C1 segment of cervical spinal cord (tissue), 14 donors: ENCODE results near the gene SLC13A5.
"Not testable (repeated sequence)": the region's sequence is repeated elsewhere in the genome, so short reads cannot be mapped to it uniquely, and the experiment has no call there.

Source experiments
- DNase-seq, 14 donors: peaks; one replicate each; lab custom pipeline; 2025; lab: John Stamatoyannopoulos, UW

The SLC13A5 gene

GRCh38 chr17:6661464-6661848 is 51.7 kb downstream of the SLC13A5 start:
- DNase-seq, result no peak

GRCh38 chr17:6660805-6661463 is 52.2 kb downstream of the SLC13A5 start:
- DNase-seq, result peak in 5 of 14 donors; percentile 2 to 27 (median 14)

GRCh38 chr17:6660101-6660500 is 53.1 kb downstream of the SLC13A5 start:
- peak in 1 of 14 donors; percentile 5 for DNase-seq

DNA sequence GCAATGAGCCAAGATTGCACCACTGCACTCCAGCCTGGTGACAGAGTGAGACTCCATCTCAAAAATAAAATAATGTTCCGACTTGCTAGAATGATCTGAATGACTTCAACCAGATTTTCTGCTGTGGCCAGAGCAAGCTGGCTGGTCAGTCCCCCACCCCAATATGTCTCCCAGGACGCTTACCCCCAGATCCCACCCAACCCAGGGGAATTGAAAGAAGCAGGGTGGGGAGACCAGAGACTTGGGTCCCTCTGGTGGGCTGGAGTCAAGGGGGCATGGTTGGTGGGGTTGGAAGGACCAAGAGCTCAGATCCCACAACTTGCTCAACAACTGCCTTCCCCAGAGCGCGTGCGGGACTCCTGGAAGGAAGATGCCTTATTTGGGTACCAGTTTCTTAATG is 54.8 kb downstream of the SLC13A5 start:
- DNase-seq, result not testable (repeated sequence)

GRCh38 chr17:6657633-6658287 is 55.4 kb downstream of the SLC13A5 start:
- no peak for DNase-seq

- DNase-seq, result not testable (repeated sequence)
These were observed 56.2 kb downstream of the SLC13A5 start for GRCh38 chr17:6656797-6657632.

DNA sequence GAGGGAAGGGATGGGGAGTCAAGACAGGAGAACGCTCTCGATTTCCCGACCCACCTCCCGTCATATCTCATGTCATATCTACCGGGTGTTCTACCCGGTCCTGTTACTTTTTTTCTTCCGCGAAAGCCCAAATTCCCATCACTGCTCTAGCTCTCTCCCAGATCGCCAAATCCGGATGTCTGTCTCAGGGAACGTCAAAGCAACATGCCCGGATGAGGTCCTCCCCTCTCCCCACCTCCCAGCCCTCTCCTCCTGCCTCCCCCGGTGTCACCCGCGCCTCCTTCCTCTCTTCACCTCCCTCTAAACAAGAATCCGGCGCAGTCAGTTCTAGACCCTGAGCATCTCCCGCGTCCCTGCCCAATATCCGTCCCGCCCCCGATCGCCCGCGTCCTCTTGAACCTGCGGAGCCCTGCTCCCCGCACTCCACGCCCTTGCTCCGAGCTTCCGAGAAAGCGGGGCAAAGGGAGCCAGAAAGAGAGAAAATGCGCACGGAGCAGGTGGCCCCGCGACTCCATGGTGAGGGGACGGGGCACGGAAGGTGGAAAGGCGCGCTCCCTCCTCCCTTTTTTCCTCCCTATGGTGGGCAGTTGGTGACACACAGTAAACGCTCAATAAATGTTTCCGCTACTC is 57.3 kb downstream of the SLC13A5 start:
- not testable (repeated sequence) for DNase-seq

DNA sequence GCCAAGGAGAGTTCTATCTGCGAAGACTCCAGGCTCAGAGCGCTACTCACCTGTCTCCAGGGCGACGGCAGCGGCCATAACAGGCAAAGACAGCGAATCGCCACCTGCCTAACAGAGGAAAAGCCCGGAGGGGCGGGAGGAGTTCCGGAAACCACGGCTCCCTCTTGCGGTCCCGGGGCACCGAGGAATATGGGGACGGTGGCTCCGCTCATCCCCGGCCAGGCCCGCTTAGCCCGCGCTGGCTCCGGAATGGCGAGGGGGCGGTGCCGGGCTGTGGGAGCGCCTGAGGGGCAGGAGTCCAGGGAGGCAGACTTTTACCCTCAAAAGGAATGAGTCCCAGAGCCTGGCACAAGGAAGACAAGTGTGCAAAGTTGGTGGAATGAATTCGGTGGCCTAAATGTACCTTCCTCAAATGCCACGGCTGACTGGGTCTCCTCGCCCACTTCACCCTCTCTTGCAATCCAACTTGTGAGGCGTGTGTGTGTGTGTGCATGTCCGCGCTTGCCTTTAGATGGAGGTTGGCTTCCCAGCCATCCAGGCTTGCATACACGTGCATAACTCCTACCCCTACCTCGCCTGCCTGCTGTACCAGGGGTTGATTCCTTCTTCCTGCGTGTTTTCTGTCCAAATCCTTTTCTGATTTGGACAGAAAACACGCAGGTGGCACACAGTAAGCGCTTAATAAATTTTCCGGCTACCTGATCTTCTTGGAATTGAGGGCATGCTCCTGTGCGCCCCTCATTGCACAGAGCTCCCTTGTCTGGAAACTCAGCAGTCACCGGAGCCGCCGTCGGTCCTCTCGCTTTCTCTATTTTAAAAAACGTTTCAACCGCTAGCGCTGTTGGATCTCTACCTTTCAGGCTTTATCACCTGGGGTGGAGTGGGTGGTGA is 58.1 kb downstream of the SLC13A5 start:
- peak in 2 of 14 donors; percentile 9 to 16 for DNase-seq

DNA sequence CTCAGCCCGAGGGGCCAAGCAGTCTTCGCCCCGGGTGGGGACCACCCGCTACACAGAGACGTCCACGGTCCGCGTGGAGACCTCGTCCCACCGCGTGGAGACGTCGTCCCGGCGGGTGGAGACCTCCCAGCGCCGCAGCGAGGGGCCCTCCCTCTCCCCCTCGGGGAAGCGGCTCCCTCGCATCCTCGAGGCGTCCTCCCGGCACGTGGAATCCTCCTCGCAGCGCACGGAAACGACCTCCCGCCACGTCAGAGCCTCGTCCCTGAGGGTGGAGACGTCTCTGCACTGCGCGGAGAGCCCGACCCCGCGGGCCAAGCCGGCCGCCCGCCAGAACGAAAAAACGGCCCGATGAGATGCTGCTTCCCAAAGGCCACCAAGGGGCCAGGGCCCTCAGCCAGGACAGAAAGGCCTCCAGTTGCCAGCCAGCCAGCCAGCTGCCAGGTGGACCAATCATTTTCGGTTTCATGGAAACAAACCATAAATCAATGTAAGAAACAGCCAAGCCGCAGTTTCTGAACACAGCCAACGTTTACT is 61.2 kb downstream of the SLC13A5 start:
- peak in 6 of 14 donors; percentile 24 to 56 (median 51) for DNase-seq

DNA sequence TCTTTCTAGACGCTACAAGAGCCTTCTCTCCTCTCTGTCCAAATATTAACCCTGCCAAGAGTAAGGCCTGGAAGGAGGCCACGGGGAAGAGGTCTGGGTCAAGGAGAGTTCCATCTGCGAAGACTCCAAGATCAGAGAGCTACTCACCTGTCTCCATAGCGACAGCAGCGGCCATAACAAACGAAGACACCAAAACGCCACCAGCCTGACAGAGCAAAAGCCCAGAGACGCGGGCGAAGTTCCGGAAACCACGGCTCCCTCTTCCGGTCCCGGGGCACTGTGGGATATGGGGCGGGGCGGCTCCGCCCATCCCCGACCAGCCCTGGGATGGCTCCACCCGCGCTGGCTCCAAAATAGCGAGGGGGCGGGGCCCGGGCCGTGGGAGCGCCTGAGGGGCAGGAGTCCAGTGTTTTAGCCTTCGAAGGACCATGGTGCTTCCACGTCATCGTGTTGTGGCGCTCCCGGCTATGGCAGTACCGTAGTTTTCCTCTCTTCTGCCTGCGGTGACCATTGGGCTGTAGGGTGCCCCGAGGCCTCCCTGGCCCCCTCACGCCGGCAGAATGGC is 61.7 kb downstream of the SLC13A5 start, which contains the start of the genes C17orf100 and MED31:
TSS of gene C17orf100 (plus strand) at position 409 of the 565 bp plus-strand sequence. CDS start at position 561, 152 bp downstream.
TSS of gene MED31 (minus strand) at position 252 of the 565 bp plus-strand sequence. CDS start at position 175, 77 bp downstream.
- DNase-seq, result peak; percentile 63 to 95 (median 87)

- no peak for DNase-seq
These were observed 65.0 kb downstream of the SLC13A5 start for GRCh38 chr17:6648181-6648580.

- DNase-seq, result no peak
These were observed 69.6 kb downstream of the SLC13A5 start for GRCh38 chr17:6643451-6644125.

DNA sequence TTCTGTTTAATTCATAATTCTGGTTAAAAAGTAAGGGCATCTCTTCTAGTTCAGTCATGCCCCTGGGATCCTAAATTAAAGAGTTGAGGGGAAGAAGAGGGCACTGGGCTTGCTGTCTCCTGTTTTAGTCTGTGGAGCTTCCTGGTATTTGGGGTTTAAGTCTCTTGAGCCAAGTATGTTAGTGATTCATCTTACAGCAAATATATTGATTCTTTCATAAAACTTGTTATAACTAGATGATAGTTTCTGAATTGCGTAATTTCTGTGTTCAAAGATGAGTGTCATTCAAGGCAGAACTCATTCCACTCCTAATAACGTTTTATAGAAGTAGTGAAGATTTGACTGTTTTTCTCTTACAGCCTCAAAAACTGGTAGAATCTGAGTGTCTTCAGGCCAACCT is 70.6 kb downstream of the SLC13A5 start:
- no peak for DNase-seq

DNA sequence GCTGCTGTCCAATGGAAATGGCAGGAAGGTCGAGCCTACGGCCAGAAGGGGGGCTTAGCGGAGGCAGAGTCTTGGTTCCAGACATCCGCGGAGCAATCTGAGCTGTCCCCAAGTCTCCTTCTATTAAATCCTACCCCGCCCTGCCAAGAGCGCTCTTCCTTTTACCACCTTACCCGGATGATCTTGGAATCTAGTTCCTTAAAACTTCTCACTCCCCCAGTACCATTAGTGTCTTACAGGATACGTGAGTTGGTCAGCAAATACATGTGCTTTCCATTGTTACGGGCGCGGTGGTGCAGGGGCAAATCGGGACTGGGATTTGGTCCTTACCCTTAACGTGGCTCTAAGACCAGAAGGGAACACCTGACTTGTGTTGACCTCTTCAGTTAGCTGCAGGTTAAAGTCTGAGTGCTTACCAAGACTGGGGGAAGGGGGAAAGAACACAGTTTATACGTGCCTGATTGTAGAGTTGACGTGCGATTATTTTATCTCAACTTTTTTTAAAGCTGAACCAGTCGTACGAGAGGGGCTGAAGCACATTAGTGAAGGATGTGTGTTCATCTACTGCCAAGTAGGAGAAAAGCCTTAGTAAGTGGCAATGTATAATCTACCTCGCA is 71.8 kb downstream of the SLC13A5 start:
- peak in 1 of 14 donors; percentile 19 for DNase-seq

- DNase-seq, result peak; percentile 32 to 97 (median 83)
These were observed 72.5 kb downstream of the SLC13A5 start, which contains the start of the genes KIAA0753 and TXNDC17 for GRCh38 chr17:6640536-6641246. Gene KIAA0753 (minus strand): TSS chr17:6640711. CDS start chr17:6635103, 5,608 bp downstream. Gene TXNDC17 (plus strand): TSS chr17:6641060. CDS start chr17:6641083, 23 bp downstream.

DNA sequence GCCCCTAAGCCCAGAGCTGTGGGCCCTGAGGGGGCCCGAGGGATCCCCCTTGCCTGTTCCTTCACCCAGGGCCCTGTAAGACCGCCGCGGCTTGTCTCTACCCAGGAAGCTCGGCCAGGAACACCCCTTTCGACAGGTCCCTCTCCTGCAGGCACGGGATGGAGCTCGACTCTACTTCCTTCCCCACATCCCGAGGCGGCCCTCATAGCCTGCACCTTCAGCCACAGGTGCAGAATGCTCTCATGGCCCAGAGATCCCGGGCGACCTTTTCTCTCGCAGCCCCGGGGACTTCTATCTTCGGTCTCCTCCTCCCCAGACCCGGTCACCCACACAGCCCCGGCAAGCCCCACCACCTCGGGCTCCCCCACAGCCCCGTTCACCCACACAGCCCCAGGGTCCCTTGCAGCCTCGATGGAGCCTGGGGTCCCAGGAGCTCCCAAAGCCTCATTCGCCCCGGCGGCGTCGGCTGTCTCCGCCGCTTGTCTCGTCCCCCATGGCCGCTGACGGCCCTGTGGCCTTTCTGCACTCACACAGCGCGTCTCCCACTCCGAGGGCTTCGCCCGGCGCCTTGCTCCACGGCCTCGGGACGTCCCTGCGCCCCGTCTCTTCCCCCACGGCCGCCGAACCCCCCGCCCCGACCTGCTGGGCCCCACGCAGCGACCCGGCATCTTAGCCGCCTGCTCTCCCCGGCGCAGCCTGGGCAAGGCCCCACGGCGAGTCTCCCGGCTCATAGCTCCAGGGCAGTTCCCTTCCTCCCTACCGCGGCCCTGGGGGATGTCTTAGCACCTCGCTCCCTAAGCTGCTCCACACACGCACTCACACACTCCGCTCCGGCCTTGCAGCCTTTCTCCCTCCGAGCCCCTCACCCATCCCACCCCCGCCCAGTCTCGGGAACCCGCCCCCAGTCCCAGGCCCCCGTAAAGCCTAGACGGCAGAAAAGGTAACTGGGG is 73.3 kb downstream of the SLC13A5 start:
- DNase-seq, result peak in 2 of 14 donors; percentile 59 to 62
